ENCODE measurements around the gene NKAIN1.

- TF ChIP-seq, protein P1, sequence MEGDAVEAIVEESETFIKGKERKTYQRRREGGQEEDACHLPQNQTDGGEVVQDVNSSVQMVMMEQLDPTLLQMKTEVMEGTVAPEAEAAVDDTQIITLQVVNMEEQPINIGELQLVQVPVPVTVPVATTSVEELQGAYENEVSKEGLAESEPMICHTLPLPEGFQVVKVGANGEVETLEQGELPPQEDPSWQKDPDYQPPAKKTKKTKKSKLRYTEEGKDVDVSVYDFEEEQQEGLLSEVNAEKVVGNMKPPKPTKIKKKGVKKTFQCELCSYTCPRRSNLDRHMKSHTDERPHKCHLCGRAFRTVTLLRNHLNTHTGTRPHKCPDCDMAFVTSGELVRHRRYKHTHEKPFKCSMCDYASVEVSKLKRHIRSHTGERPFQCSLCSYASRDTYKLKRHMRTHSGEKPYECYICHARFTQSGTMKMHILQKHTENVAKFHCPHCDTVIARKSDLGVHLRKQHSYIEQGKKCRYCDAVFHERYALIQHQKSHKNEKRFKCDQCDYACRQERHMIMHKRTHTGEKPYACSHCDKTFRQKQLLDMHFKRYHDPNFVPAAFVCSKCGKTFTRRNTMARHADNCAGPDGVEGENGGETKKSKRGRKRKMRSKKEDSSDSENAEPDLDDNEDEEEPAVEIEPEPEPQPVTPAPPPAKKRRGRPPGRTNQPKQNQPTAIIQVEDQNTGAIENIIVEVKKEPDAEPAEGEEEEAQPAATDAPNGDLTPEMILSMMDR (IDR thresholded peaks at IDR 0.05; ENCODE audit: borderline replicate concordance, extremely low read depth, low read length, poor library complexity, severe bottlenecking): no peak
- TF ChIP-seq EZH2 (IDR thresholded peaks at IDR 0.05; ENCODE audit: borderline replicate concordance, low read depth, low read length, severe bottlenecking): no peak
Measured at GRCh38 chr1:31208361-31208945, 31.2 kb downstream of the NKAIN1 start.
